RPMI8226 (cell line): Measurements from ENCODE around the gene FOXA3.
A peak's percentile ranks its signal among the peaks of the same experiment; 100 is the strongest.
"Not testable (repeated sequence)": the region's sequence is repeated elsewhere in the genome, so short reads cannot be mapped to it uniquely, and the experiment has no call there.

Source experiments
- DNase-seq: peaks from one replicate; pipeline ENCODE4 v3.0.0-alpha.2; 2015

FOXA3 gene

DNA sequence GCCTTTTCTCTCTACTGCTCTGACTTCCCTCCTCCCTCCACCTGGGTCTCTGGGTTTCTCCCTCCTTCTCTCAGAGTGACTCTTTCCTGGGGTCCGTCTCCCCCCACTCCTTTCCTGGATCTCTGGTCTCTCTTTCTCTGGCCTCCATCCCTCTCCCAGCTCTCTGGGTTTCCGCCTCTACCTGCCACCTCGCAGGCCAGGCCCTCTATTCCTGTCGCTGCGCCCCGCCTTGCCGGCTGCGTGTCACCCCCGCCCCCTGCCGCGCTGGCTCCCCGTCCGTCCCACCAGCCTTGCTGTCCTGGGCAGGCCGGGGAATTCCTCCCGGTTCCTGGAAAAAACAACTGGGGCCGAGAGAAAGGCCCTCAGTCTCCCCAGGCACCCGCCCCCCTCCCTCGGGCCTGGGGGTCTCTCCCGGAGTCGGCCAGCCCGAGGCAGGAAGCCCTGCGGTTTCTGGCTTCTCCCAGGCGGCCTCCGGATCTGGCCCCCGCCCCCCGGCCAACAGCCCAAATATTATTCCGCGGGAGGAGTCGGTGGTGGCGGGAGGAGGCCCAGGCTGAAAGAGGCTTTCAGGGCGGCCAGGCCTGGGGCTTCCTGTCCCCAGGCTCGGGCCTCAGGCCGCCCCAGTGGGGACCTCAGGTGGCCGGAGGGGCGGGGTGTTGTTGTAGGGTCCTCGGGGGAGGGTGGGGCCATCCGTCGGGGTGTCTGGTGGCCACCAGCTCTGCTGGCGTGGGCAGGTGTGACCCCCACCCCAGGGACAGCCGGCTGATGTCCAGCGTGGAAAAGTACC is 12.5 kb downstream of the FOXA3 start:
- no peak for DNase-seq

DNA sequence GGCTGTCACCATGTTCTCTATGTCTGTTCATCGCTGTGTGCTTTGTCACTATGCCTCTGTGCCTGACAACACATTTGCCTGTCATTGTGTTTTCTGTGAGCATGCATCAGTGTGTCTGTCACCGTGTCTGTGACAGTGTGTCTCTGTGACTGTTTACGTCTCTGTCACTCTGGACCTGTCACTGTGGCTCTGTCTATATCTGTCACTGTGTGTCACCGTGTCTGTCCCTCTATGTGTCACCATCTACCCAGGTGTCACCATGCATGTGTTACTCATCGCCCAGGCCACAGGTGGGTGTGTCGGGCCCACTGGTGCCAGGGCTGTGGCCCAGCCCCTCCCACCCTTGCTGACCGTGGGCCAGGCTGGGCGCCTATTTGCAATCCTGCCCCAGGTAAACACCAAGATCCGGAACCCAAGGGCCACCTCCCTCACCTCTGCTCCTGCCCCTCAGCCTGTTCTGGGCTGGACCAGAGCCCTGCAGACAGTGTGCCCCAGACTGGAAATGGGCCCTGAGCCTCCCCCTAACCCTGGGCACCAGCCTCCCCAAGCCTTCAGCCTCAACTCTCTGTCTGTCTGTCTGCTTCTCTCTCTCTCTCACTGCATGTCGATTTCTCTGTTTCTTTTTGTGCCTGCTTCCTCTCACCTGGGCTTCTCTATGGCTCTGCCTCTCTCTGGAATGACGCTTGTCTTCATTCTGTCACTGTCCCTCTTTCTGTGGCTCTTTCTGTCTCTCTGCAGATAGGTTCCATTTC is 14.1 kb downstream of the FOXA3 start:
- no peak for DNase-seq

DNA sequence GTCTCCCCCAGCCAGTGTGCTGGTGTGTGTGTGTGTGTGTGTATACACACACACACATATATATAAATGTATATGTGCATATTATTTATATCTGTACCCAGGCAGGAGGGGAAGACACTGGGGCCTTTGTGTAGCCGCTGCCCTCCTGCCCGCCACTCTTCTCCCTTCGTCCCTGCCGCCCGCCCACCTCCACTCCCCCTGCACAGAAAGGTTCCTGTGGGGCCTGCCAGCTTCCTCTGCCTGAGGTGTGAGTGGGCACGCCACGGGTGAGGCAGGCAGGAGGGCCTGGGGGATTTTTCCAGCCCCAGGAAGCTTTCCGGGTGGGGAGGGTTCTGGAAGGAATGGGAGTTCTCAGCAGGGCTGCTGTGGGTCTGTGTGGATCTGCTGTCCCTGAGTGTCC is 14.9 kb downstream of the FOXA3 start:
- no peak for DNase-seq

DNA sequence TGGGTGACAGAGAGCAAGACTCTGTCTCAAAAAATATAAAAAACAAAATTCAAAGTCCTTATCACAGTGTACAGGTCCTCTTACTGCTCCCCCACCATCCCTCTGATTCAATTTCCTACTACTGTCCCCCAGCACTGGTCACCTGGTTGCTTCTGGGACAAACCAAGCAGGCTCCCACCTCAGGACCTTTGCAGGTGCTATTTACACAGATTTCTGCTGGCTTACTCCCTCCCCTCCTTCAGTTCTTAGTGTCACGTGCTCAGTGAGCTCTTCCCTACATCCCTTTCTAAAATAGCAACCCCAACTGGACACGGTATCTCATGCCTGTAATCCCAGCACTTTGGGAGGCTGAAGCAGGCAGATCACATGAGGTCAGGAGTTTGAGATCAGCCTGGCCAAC is 15.8 kb downstream of the FOXA3 start:
- DNase-seq: no peak

DNA sequence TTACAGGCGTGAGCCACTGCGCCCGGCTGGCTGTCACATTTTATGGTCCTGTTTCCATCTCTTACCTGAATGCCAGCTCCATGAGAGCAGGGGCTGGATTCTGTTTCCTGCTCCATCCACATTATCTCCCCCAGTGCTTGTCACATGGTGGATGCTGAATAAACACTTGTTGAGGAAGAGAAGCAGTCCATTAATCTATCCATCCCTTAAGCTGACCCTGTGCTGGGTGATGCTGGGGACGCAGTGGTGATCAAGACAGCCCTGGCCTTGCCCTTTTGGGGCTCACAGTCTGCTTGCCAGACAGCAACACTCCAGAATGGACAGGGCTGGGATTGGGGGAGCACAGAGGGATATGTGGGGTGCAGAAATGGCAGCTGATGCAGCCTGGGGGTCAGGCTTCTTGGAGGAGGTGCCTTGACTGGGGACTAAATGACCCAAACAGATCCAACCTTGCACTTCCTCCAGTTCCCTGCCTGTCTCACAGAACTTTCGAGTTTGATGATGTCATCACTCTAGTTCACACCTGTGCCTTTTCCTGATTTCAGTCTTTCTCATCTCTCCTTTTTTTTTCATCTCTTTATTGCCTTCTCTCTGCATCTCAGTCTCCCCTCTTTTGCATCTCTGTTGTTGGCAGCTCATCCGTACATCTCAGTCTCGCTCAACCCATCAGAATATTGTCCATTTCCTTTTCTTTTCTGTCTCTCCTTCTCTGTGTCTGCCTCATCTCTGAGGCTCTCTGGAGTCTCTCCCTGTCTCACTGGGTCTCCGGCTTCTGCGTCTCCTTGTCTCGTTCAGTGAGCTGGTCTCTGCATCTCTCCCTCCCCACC is 17.2 kb downstream of the FOXA3 start:
- no peak for DNase-seq

DNA sequence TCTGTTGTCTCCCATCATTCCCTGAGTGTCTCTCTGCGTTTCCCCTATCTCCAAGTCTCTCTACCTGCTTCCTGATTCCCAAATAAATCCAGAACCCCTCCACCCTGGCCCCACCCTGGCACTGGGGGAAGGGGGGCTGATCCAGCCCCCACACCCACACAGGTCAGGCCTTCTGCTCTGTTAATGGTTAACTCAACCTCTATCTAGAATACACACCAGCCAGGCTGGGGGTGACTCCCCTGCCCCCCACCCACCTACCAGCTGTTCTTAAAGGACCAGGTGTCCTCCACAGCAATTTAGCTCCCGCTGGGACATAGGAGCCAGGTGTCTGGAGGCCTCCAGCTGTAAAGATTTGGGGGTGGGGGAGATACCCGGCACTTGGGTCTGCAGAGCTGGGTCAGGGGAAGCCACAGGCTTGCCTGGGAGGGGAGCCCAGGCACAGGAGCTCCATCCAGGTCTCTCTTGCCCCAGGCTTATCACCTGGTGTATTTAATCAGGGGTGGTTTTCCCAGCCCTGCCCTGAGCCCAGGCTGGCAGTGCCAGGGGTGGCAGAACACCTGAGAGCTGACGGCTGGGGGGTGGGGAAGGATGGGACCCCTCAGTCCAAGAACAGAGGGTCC is 17.9 kb downstream of the FOXA3 start:
- no peak for DNase-seq

DNA sequence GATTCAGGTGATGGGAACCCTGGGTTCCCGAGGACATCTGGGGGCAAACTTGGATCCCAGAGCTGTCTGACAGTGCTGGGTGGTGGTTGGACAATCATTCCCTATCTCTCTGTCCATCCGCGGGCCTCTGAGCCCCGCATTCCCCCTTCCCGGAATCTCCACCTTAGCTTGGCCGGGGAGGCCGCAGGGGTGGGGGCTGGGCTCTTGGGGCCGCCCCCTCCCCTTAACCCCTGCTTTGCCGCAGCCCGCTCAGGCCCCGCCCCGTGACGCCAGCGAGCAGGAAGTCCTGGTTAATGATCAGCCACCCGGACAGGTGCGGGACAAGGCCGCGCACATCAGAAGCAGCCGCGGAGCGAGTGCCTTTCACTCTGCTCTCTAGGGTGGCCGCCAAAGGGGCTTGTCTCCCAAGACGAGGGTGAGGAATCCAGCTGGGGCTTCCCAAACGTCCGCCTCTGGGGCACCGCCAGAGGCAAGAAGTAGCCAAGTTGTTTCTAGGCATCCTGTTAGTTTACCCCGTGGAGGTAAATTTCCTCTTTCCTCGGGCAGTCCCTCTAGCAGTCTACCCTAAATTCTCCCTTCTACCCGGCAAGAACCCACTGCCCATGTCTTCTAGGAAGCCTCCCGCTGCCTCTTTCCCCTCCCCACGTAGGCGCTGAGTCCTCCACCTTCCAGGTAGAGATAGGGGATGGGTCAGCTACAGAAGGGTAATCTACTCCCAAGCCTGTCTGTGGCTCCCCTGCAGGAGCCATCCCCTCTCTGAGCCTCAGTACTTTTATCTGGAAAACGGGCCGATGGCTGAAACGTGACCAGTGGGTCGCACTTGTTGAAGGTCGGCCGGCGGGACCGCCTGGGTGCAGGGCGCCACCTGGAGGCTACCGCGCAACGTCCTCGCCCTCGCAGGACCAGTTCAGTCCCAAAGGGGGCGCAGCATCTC is 18.8 kb downstream of the FOXA3 start:
- peak; percentile 81 for DNase-seq

DNA sequence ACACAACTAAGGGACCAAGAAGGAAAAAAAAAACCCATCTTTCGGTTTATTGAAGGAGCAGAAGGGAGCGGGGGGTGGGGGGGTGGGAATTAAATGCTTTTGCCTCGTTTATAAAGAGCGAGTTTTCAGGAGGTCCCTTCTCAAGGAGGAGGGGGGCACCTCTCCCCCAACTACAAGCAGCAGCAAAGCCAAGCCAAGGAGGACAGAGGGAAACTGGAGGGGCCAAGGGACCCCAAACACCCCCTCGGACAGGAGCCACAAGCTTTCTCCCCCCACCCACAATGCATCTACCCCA is 19.4 kb downstream of the FOXA3 start:
- no peak for DNase-seq

DNA sequence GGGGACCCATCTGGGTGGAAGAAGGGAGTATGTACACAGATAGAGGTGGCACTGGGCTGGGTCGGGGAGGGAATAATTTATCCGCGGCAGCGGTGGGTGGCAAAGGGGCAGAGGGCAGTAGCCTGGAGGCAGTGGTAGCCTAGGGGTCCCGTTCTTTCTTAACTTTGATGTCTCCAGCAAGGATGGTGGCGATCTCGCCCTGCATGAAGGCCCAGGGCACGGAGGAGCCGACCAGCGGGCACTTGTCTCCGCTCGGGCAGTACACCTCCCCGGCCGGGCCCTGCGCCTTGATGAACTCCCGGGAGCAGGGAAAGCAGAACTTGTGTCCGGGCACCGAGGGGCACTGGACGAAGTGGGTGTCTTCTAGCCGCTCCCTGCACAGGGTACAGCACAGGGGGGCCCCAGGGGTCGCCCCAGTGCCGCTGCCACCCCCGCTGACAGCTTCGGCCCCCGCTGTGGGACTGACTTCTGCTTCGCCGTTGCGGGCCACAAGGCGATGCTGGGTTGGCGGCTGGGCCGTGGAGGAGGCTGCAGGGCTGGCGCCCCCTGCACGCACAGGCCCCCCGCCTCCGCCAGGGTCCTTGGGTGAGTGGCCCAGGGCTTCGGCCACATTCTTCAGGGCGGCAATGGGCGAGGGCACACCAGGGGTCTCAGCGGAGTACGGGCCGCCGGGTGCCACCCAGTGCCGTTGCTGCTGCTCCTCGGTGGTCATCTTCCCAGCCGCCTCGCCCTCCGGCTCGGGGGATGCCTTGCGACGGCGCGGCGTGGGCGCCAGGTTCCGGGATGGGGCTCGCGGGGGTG is 20.0 kb downstream of the FOXA3 start:
- no peak for DNase-seq

DNA sequence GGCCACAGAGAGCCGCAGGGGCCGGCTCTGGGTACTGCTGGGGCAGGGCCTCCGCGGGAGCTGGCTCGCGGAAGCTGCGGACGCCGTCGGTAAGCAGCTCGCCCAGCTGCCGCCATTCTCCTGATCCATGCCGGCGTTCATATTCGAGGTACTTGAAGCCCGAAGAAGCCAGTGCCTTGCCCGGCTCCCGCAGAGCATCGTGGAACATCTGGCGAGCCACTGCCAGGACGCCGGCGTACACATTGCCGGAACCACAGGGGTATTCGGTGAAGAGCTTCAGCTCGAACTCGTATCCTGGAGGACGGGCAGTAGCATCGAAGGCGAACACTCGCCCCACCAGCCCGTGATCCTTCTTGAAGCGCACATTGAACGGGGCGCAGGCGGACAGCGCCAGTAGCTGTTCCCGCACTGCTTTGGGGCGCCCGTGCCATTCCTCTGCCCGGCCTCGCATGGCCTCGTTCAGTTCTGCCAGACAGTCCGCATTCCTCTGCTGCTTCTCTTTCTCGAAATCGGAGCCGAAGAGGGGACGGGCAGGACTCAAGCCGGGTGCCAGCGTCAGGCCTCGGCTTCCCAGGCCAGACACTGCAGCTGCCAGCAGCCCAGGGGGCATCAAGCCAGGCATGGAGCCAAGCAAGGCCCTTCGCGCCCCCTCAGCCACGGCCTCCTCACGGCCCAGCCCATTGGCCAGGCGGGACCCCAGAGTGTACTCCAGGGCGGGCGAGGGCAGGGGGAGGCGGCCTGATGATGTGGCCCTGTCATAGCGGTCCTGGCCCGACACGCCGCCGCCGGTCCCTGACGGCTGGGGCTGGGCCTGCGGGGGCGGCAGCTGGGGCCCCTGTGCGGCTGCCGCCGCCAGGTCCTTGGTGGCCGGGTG is 20.8 kb downstream of the FOXA3 start:
- no peak for DNase-seq

DNA sequence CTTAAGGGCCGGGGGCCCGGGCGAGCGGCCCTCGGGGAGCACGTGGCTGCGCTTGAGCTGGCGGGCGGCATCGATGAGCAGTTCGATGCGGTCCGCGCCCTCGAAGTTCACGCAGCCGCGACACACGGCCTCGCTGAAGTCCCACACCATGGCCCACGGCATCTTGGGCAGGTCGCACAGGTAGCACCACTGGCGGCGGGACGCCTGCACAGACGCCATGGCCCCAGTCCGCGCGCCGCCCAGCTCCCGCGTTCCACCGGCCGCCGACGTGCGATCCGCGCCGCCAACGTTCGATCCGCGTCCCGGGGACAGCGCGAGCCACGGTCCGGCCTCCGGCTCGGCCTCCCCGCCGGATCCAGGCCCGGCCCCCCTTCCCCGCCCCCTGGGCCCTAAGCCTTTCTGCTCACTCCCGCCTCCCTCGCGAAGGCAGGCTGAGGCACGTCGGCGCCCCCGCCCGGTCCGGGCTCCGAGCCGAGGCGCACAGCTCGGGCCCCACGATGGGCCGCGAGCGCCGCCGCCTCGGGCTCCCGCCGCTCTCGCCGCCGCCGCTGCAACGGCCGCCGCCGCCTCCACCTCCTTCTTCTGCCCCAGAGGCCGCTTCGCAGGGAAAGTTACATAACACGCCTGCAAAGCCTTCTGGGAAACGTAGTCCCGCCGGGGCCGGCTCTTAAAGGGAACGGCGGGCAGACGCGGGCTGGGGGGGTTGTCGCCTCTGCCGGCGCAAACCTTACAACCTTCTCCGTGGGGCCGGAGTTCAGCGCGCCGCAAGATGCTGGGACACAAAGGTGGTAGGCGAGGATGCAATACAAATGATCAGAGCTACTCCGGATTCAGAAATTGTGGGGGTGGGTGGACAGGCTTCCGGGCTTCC is 21.7 kb downstream of the FOXA3 start, which contains the start of gene IRF2BP1:
TSS of gene IRF2BP1 (minus strand) at position 586 of the 871 bp plus-strand sequence. CDS start at position 219, 367 bp downstream.
- peak; percentile 90 for DNase-seq

DNA sequence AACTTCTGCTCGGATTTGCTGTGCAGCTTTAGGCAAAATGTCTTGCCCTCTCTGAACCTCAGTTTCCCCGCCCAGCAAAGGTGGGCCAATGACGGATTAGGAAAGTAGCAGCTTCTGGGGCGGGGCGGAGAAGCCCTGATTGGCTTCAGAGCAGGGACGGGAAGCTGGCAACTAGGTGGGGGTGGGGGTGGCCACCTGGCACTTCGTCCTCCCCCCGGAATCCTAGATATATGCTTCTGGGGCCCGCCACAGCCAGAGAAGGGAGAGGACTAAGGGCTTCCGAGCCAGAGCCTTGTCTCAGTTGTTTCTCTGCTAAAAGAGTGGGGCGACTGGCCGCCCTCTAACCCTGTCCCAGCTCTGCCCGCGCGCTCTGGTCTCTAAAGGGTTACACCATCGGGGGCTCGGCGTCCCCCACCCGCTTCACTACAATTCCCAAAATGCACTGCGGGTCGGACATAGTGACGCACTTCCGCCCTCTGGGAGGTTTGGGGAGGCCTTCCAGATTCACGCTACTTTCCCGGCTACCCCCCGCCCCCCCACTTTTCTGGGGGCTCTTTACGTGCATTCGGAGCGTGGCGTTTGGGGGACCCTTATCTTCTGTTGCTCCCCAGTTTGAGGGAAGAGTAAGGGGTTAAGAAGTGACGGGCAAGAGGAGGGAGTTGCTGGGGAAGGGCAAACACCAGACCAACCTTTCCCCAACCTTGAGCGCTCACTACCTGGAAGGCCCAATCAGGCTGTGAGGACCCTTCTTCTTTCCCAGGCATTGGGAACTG is 22.5 kb downstream of the FOXA3 start:
- DNase-seq: peak; percentile 89

DNA sequence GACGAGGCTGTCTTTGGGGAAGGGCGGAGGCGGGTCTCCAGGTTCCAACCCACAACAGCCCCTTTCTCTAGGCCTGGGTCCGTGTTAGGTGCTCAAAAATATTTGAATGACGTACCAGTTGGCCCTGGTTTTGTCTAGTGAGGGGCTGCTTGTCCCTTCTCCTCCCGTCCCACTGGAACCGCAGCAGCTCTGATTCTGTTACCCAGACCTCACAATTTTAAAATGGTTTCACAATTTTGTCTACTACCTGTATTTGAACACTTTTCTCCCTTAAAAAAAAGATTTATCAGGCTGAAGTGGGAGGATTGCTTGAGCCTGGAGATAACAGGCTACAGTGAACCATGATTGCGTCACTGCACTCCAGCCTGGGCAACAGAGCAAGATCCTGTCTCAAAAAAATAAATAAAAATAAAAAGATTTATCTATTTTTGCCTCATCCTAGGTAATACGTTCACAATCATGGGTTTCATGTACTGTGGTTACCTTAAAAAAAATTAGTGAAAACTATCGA is 23.1 kb downstream of the FOXA3 start:
- no peak for DNase-seq

DNA sequence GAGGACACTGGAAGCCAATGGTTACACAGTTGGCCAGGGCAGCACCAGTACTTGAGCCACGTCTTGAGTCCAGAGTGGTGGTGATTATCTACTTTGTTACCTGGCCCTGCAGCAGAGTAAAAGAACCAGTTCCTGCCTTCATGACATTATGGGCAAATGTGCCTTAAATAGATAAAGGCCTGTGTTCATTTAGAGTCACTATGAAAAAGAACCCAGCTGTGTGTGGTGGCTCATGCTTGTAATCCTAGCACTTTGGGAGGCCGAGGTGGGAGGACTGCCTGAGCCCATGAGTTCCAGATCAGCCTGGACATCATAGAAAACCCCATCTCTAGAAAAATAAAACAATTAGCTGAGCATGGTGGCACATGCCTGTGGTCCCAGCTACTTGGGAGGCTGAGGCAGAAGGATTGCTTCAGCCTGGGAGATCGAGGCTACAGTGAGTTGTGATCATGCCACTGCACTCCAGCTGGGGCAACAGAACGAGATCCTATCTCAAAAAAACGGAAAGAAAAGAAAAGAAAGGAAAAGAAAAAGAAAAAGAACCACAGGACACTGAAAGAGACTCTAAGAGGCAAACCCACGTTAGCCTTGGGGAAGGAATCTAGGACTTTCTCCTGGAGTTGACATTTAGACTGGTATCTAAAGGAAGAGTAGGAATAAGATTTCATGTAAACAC is 25.2 kb downstream of the FOXA3 start:
- no peak for DNase-seq

DNA sequence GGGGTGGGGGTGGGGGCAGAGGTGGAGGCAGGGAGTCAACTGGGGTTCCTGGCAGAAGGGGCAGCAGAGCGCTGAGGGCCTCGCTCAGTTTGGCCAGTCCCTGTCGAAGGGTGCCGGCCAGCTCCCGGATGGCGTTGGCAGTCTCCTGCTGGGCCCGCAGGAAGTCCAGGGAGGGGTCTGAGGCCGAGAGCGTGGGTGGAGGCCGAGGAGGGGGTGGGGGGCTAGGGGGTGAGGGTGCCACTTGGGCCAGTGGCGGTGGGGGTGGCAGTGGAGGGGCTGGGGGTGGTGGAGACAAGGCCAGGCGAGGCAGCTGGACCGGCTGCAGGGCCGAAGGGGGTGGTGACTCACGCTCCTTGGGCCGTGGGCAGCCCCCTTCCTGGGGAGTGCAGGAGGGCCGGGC is 26.8 kb downstream of the FOXA3 start:
- DNase-seq: no peak

DNA sequence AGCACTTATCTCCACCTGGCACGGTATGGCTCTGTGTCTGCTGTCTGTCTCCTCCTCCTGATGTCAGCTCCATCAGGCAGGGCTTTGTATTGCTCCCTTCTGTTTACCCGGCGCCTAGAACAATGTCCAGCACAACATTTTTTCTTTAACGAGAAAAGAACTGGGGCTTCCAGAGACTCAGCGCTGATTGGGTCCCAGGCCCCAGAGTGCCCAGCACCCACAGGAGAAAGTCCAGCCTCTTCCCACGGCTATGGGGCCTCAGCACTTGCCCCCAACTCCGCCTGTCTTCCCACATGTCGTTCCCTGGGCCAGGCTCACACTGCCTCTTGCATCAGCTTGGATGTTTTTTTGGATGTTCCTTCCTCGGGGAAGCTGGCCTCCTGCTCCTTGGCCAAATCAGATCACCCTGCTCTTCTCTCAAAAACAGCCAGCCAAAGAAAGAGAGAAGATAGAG is 31.4 kb downstream of the FOXA3 start:
- DNase-seq: no peak

DNA sequence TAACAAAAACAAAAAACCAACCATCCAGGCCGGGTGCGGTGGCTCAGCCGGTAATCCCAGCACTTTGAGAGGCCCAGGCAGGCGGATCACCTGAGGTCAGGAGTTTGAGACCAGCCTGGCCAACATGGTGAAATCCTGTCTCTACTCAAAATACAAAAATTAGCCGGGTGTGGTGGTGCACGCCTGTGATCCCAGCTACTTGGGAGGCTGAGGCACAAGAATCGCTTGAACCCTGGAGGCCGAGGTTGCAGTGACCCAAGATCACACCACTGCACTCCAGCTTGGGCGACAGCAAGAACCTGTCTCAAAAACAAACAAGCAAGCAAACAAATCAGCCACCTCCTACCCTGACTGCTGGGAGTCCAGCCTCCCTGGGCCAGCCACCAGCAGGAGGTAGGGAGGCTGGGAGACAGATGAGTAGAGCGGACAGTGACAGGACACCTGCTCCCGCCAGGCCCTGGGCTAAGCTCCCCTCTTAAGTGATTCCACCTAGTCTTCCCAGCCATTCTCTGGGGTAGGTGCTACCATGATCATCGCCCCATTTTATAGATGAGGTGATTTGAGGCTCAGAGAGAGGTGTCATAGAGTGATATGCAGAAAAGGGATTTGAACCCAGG is 32.0 kb downstream of the FOXA3 start:
- DNase-seq: not testable (repeated sequence)
